Measurements from ENCODE around the gene KANSL1L. TPM values are rescaled to one million over a fixed set of nuclear protein-coding genes. Genes with fewer than 3 reads are reported as not detected.

The KANSL1L gene
- total RNA-seq, 2 experiments from 2014 or later = 4.1 to 5.8 TPM

- DNase-seq (no peak), ATAC-seq (no peak)
- Mint-ChIP-seq H3K36me3 (peaks cover 3% of the 10 kb centered on the region), H3K4me1 (no peaks in the 10 kb centered on the region), H3K27me3 (no peaks in the 10 kb centered on the region), H3K27ac (no peak overlapping the region), H3K4me3 (no peak overlapping the region), H3K9me3 (ENCODE audit: low read depth) (no peaks in the 10 kb centered on the region)
- CTCF ChIA-PET = no interaction called here
These were observed 71.3 kb downstream of the KANSL1L start for GRCh38 chr2:210099940-210100339.

DNA sequence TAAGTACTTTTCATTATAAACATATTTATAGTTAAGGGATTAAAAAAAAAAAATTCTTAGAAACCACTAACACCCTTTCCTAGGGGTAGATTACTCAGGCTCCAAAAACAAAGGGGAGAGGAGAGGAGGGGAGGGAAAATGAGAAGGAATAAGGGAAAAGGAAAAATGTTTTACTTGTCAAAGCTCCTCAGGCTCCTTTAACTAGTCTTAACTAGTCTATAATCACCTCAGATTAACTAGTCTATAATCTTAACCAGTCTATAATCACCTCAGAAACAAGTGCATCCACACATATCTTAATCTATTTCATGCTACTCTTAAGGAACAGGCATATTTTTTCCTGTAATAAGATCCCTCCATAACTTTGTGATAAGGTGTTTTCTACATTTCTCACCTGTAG, 76.4 kb downstream of the KANSL1L start:
- no peaks in the 10 kb centered on the region for H3K9me3 Mint-ChIP-seq (ENCODE audit: low read depth)
- no peak for ATAC-seq
- no peak for DNase-seq
- no peaks in the 10 kb centered on the region for H3K36me3 Mint-ChIP-seq
- no peaks in the 10 kb centered on the region for H3K4me1 Mint-ChIP-seq
- H3K4me3 Mint-ChIP-seq = no peak overlapping the region
- H3K27me3 Mint-ChIP-seq = no peaks in the 10 kb centered on the region
- H3K27ac Mint-ChIP-seq = no peak overlapping the region
- CTCF ChIA-PET = no interaction called here

DNA sequence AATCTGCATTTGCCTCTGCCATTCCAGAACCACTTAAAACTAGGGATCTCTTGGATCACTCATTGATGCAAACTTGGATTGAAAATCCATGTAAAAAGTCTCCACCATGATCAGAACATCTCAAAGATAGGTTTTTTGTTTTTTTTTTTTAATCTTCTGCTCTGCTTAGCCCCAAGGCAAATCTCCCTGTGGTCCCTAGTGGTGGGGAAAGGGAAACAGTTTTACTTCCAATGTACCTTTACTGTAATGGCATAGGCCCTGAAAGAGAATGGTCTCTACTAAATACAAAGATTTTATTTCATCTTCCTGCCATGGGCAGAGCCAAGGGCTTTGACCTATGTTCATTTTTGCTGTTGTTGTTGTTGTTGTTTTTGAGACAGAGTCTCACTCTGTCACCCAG, 78.4 kb downstream of the KANSL1L start:
- ATAC-seq (no peak), DNase-seq (no peak)
- Mint-ChIP-seq H3K4me3 (no peak overlapping the region), H3K27ac (no peak overlapping the region), H3K9me3 (ENCODE audit: low read depth) (no peaks in the 10 kb centered on the region), H3K27me3 (no peaks in the 10 kb centered on the region), H3K36me3 (no peaks in the 10 kb centered on the region), H3K4me1 (no peaks in the 10 kb centered on the region)
- CTCF ChIA-PET = no interaction called here

- no peaks in the 10 kb centered on the region for H3K9me3 Mint-ChIP-seq (ENCODE audit: low read depth)
- DNase-seq (no peak), ATAC-seq (no peak)
- no peaks in the 10 kb centered on the region for H3K4me1 Mint-ChIP-seq
- no peak overlapping the region for H3K27ac Mint-ChIP-seq
- no peak overlapping the region for H3K4me3 Mint-ChIP-seq
- no peaks in the 10 kb centered on the region for H3K27me3 Mint-ChIP-seq
- H3K36me3 Mint-ChIP-seq = no peaks in the 10 kb centered on the region
- CTCF ChIA-PET = interaction anchor here (1.0 to 1.8 kb wide), 2 partner anchors 14 to 23 kb away, joined by 3 to 4 read pairs; no protein-coding TSS in a partner anchor
These were observed 84.3 kb downstream of the KANSL1L start for GRCh38 chr2:210086930-210087329.

DNA sequence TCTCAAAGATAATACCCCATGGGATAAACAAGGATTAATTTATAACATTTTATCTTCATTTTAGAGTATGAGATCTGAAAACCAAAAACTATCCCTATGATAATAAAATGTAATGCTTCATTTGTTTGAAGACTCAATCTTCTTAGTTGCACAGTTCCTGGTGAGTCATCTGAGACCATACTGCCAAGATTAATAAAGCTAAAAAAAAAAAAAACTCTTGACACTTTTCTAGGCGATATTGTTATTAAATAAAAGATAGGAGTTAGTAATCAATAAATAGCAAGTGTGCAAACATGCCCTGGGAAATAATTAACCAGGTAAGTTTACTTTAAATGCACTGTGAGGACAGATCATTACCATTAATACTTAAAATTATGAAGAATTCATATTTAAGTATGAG, 84.9 kb downstream of the KANSL1L start:
- CTCF ChIA-PET = interaction anchor here (1.8 kb wide), 1 partner anchor 13 kb away, joined by 4 read pairs; no protein-coding TSS in a partner anchor
- Mint-ChIP-seq H3K27ac (no peak overlapping the region), H3K27me3 (no peaks in the 10 kb centered on the region), H3K4me1 (no peaks in the 10 kb centered on the region), H3K4me3 (no peak overlapping the region), H3K9me3 (ENCODE audit: low read depth) (no peaks in the 10 kb centered on the region), H3K36me3 (no peaks in the 10 kb centered on the region)
- DNase-seq (no peak), ATAC-seq (no peak)

DNA sequence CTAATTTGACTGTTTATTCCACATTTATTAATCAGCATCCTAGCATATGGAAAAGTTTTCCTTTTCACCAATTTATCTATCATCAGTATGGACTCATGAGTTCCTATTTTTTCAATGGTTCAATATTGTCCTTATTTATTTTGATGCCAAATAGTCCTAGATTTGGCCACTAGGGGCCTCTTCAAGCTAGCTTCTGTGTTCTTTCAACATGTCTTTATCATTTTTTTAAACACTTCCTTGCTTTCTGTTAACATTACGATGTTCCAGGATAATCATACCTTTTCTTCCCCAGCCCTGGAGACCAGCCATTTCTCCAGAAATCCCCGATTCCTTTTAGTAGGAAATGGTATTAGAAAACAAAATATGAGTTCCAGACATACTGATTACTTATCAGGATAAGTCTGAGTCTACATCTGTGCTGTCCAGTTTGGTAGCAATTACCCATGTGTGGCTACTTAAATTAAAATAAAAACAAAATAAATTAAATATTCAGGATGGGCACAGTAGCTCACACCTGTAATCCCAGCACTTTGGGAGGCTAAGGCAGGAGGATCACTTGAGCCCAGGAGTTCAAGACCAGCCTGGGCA, 98.2 kb downstream of the KANSL1L start:
- Mint-ChIP-seq H3K4me3 (no peak overlapping the region), H3K27me3 (no peaks in the 10 kb centered on the region), H3K36me3 (no peaks in the 10 kb centered on the region), H3K27ac (no peak overlapping the region), H3K4me1 (no peaks in the 10 kb centered on the region), H3K9me3 (ENCODE audit: low read depth) (no peaks in the 10 kb centered on the region)
- CTCF ChIA-PET = interaction anchor here (0.7 to 1.9 kb wide), 4 partner anchors 13 to 123 kb away, joined by 3 to 9 read pairs (median 4); no protein-coding TSS in a partner anchor
- DNase-seq (no peak), ATAC-seq (no peak)

DNA sequence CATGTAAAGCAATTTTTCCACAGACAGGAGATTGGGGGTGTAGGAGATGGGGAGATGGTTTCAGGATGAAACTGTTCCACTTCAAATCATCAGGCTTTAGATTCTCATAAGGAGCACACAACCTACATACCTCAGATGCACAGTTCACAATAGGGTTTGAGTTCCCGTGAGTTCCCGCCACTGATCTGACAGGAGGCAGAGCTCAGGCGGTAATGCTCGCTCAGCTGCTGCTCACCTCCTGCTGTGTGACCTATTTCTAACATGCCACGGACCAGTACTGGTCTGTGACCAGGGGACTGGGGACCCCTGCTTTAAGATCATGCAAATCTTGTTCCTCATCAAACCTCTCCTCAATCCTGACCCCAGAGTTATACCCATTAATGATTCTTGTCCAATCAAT, 98.7 kb downstream of the KANSL1L start:
- ATAC-seq (no peak), DNase-seq (no peak)
- Mint-ChIP-seq H3K4me1 (no peaks in the 10 kb centered on the region), H3K36me3 (no peaks in the 10 kb centered on the region), H3K9me3 (ENCODE audit: low read depth) (no peaks in the 10 kb centered on the region), H3K27ac (no peak overlapping the region), H3K4me3 (no peak overlapping the region), H3K27me3 (no peaks in the 10 kb centered on the region)
- CTCF ChIA-PET = interaction anchor here (0.7 to 1.3 kb wide), 3 partner anchors 13 to 94 kb away, joined by 3 to 4 read pairs (median 3); no protein-coding TSS in a partner anchor

DNA sequence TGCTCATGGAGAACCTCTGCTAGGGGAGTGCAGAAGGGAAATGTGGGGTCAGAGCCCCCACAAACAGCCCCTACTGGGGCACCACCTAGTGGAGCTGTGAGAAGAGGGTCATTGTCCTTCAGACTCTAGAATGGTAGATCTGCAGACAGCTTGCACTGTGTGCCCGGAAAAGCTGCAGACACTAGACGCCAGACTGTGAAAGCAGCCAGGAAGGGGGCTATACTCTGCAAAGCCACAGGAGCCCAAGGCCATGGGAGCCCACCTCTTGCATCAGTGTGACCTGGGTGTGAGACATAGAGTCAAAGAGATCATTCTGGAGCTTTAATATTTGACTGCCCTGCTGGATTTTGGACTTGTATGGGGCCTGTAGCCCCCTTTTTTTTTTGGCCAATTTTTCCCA, 107.9 kb downstream of the KANSL1L start:
- ATAC-seq (no peak), DNase-seq (no peak)
- Mint-ChIP-seq H3K4me1 (no peaks in the 10 kb centered on the region), H3K27me3 (no peaks in the 10 kb centered on the region), H3K9me3 (ENCODE audit: low read depth) (no peaks in the 10 kb centered on the region), H3K36me3 (no peaks in the 10 kb centered on the region), H3K4me3 (no peak overlapping the region), H3K27ac (no peak overlapping the region)
- CTCF ChIA-PET = interaction anchor here (0.7 kb wide), 1 partner anchor 14 kb away, joined by 3 read pairs; no protein-coding TSS in a partner anchor

- Mint-ChIP-seq H3K4me3 (no peak overlapping the region), H3K9me3 (ENCODE audit: low read depth) (peaks cover 2% of the 10 kb centered on the region), H3K4me1 (no peaks in the 10 kb centered on the region), H3K27me3 (no peaks in the 10 kb centered on the region), H3K27ac (no peak overlapping the region), H3K36me3 (peaks cover 3% of the 10 kb centered on the region)
- no peak for ATAC-seq
- CTCF ChIA-PET = no interaction called here
- no peak for DNase-seq
These were observed 115.4 kb downstream of the KANSL1L start for GRCh38 chr2:210055825-210056224.

DNA sequence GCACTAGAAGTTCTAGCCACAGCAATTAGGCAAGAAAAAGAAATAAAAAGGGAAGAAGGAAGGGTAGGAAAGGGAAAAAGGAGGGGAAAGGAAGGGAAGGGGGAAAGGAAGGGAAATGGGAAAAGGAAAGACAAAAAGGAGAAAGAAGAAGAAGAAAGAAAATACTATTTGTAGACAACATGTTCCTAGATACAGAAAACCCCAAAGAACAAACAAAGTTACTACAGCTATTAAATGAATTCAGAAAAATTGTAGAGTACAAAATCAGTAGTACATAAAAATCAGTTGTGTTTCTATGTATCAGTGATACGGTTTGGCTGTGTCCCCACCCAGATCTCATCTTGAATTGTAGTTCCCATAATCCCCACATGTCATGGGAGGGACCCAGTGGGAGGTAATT, 116.5 kb downstream of the KANSL1L start:
- no peaks in the 10 kb centered on the region for H3K27me3 Mint-ChIP-seq
- H3K4me1 Mint-ChIP-seq = no peaks in the 10 kb centered on the region
- no peak overlapping the region for H3K4me3 Mint-ChIP-seq
- peaks cover 3% of the 10 kb centered on the region for H3K36me3 Mint-ChIP-seq
- CTCF ChIA-PET = no interaction called here
- DNase-seq (no peak), ATAC-seq (no peak)
- peaks cover 2% of the 10 kb centered on the region for H3K9me3 Mint-ChIP-seq (ENCODE audit: low read depth)
- H3K27ac Mint-ChIP-seq = no peak overlapping the region

DNA sequence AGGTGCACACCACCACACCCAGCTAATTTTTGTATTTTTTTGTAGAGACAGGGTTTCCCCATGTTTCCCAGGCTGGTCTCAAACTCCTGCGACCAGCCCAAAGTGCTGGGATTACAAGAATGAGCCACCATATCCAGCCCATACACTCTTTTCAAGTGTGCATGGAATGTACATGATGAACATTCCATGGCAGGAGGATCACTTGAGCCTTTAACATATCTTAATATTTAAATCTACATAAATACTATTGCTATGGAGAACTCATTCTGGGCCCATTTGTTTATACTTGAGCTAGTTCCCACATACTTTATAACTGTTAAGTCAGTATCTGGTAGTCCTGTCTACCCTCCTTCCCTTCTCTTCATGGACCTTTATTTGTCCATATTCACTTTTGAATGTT, 120.3 kb downstream of the KANSL1L start:
- Mint-ChIP-seq H3K4me1 (no peaks in the 10 kb centered on the region), H3K27ac (no peak overlapping the region), H3K4me3 (no peak overlapping the region), H3K36me3 (peaks cover 10% of the 10 kb centered on the region), H3K27me3 (no peaks in the 10 kb centered on the region), H3K9me3 (ENCODE audit: low read depth) (no peaks in the 10 kb centered on the region)
- CTCF ChIA-PET = no interaction called here
- DNase-seq (no peak), ATAC-seq (no peak)

GRCh38 chr2:210049831-210050230, 121.4 kb downstream of the KANSL1L start:
- CTCF ChIA-PET = interaction anchor here (0.9 kb wide), 1 partner anchor 13 kb away, joined by 3 read pairs; no protein-coding TSS in a partner anchor
- Mint-ChIP-seq H3K27me3 (no peaks in the 10 kb centered on the region), H3K36me3 (peaks cover 11% of the 10 kb centered on the region), H3K27ac (no peak overlapping the region), H3K9me3 (ENCODE audit: low read depth) (no peaks in the 10 kb centered on the region), H3K4me1 (no peaks in the 10 kb centered on the region), H3K4me3 (no peak overlapping the region)
- ATAC-seq (no peak), DNase-seq (no peak)

DNA sequence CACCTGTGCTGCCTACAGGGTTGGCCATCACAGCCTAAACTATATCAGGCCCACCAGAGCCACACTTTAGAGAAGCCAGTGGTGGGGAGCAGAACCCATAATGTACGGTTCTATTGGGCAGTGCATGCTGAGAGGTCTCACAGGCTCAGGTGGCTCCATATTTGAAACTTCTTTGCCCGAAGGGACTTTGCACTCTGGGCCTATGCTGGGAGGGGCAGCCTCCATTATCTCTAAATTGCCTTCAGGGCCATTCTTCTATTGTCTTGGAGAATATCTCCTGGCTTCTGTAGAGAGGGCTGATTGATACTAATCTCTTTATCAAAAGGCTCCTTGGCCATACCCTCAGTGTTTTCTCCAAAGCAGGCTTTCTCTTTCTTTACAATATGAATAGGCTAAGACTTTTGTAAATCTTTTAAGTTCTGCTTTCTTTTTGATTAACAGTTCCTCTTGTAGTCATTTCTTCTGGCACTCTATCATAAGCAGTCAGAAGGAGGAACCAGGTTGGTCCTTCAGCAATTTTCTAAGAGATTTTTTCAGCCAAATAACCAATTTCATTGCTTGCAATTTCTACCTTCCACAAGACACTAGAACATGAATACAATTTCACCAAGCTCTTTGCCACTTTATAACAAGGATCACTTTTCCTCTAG, 124.2 kb downstream of the KANSL1L start:
- Mint-ChIP-seq H3K27me3 (no peaks in the 10 kb centered on the region), H3K27ac (no peak overlapping the region), H3K9me3 (ENCODE audit: low read depth) (no peaks in the 10 kb centered on the region), H3K36me3 (peaks cover 9% of the 10 kb centered on the region), H3K4me1 (no peaks in the 10 kb centered on the region), H3K4me3 (no peak overlapping the region)
- ATAC-seq = no peak
- DNase-seq = no peak
- CTCF ChIA-PET = no interaction called here

- Mint-ChIP-seq H3K27me3 (no peaks in the 10 kb centered on the region), H3K9me3 (ENCODE audit: low read depth) (no peaks in the 10 kb centered on the region), H3K4me3 (no peak overlapping the region), H3K36me3 (peaks cover 2% of the 10 kb centered on the region), H3K27ac (no peak overlapping the region), H3K4me1 (peaks cover 2% of the 10 kb centered on the region)
- no peak for DNase-seq
- CTCF ChIA-PET = no interaction called here
- ATAC-seq = no peak
These were observed 133.1 kb downstream of the KANSL1L start for GRCh38 chr2:210038078-210038477.

Data from activated CD8-positive, alpha-beta memory T cell treated with anti-CD3 and anti-CD28 coated beads, Interleukin-2, amount 10 ng/mL, durations not matched to agents 7 days and 5 days (primary cell).